Right lobe of liver (tissue), 6 donors: ENCODE results near the gene OLFM2. TPM values are rescaled to one million over a fixed set of nuclear protein-coding genes. Genes with fewer than 3 reads are reported as not detected.
A peak's percentile ranks its signal among the peaks of the same experiment; 100 is the strongest.

Experiments used
- ATAC-seq, 4 donors: fragments of 200-7000 bp; cut with Tn5 transposase; one replicate each; pipeline ENCODE4 v1.9.1; 2020; ENCODE audit warnings: mild to moderate bottlenecking in 4 of 4, moderate library complexity in 4 of 4
- DNase-seq, 3 donors: peaks; one replicate each; pipeline ENCODE4 v3.0.0-alpha.2; 2020
- H3K27ac ChIP-seq, 3 donors: fragments of 200-600 bp; one replicate each; pipeline ENCODE4 v1.8.0; 2022
- H3K27me3 ChIP-seq, 2 donors: fragments of 200-600 bp; one replicate each; pipeline ENCODE4 v1.8.0; 2022
- H3K36me3 ChIP-seq, 4 donors: fragments of 200-600 bp; sonication (generic) in 1 of 4; one replicate each; pipeline versions ENCODE4 v1.5.1 to v1.8.0; 2017 to 2022; ENCODE audit warnings: control low read depth in 1 of 4
- H3K4me1 ChIP-seq, 4 donors: fragments of 200-600 bp; sonication (generic) in 1 of 4; one replicate each; pipeline versions ENCODE4 v1.5.1 to v1.8.0; 2017 to 2022; ENCODE audit warnings: control low read depth in 1 of 4
- H3K4me3 ChIP-seq, 3 donors: fragments of 200-600 bp; one replicate each; pipeline ENCODE4 v1.8.0; 2022
- H3K9me3 ChIP-seq, 4 donors: fragments of 200-600 bp; sonication (generic) in 1 of 4; one replicate each; pipeline versions ENCODE4 v1.5.1 to v1.8.0; 2017 to 2022; ENCODE audit warnings: control low read depth in 1 of 4
- POLR2A ChIP-seq: fragments of 450-650 bp; IDR thresholded peaks from one replicate; pipeline ENCODE4 v1.6.1; 2017; ENCODE audit warnings: antibody characterized with exemption, mild to moderate bottlenecking
- WGBS: methylation state at CpG from one replicate; pipeline ENCODE4 v1.1.6; 2018; ENCODE audit warnings: low coverage, low lambda C conversion rate; ENCODE audit not compliant: insufficient coverage; ENCODE audit errors: missing lambda C conversion rate; 5-methylcytosine and 5-hydroxymethylcytosine counted together
- intact Hi-C, 2 donors: fragments of 100-400 bp; cut with DNase I; formaldehyde crosslinking; loops; one replicate each; pipeline versions ENCODE4 v1.11.2 to v1.14.1; 2022
- total RNA-seq, 6 experiments: library from RNA; depleted of rRNA in 2 of 6; stranded (reverse); fragments of >200 nt in 2 of 6; fragmentation: NEBNext Ultra II Directional in 3 of 6; extraction: Animal tissue kit (Norgen Biotek cat#: 25700) in 3 of 6; gene quantifications; one replicate each; pipeline versions ENCODE4 v1.1.0 to v1.2.4, GENCODE V29; 2016 to 2023
- TF ChIP-seq, protein P1 (sequence below), 4 donors: fragments of 200-600 bp in 3 of 4; fragments of 450-650 bp in 1 of 4; IDR thresholded peaks; one replicate each; pipeline versions ENCODE4 v1.5.1 to v1.8.0; 2016 to 2022; ENCODE audit warnings: antibody characterized with exemption in 4 of 4, mild to moderate bottlenecking in 2 of 4
- donor health status: DM: no; HTN: yes; CAD: no.
- donor health status: DM: no; HTN: no; CAD: no.
- donor health status: DM: no; HTN: no; CAD: no.
- donor health status: DM: no; HTN: yes; CAD: no.
- donor health status: DM: no; HTN: yes; CAD: no.

OLFM2 gene
- total RNA-seq, 6 experiments from 2014 or later = 3.8 to 72.5 (median 31.8) TPM

DNA sequence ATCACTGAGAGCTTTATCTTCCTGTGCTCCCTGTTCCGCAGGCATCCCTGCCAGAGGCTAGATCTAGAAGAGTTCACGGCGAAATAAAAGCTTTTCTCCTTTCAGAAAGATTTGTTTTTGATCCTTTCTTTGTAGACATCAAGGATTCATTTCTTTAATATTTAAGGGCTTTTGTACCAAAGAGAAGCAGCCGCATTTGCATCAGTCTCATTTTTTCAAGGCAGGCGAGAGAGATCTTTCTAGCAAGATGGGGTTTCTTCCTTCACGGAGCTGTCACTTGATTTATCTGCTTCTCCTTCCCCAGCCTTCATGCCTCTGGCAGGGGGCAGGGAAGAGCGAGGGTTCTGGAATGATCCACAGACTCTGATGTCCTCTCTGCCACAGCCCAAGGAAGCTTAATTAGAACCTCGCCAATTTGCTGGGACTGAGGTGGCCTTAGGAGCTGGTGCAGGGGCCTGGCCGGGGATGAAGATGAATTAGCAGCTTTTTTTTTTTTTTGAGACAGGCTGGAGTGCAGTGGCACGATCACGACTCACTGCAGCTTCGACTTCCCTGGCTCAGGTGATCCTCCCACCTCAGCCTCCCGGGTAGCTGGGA, 61.2 kb downstream of the OLFM2 start:
- intact Hi-C loops = no loop called here
- ATAC-seq (no peak), DNase-seq (no peak)
- WGBS = 78% methylated on average over 11 of the region's 13 CpGs
- Histone ChIP-seq H3K27me3 (no peaks in the 10 kb centered on the region), H3K36me3 (no peaks in the 10 kb centered on the region), H3K4me1 (no peaks in the 10 kb centered on the region), H3K27ac (no peak overlapping the region), H3K9me3 (no peaks in the 10 kb centered on the region), H3K4me3 (no peak overlapping the region)
- no peak for TF ChIP-seq POLR2A
- TF ChIP-seq, protein P1, sequence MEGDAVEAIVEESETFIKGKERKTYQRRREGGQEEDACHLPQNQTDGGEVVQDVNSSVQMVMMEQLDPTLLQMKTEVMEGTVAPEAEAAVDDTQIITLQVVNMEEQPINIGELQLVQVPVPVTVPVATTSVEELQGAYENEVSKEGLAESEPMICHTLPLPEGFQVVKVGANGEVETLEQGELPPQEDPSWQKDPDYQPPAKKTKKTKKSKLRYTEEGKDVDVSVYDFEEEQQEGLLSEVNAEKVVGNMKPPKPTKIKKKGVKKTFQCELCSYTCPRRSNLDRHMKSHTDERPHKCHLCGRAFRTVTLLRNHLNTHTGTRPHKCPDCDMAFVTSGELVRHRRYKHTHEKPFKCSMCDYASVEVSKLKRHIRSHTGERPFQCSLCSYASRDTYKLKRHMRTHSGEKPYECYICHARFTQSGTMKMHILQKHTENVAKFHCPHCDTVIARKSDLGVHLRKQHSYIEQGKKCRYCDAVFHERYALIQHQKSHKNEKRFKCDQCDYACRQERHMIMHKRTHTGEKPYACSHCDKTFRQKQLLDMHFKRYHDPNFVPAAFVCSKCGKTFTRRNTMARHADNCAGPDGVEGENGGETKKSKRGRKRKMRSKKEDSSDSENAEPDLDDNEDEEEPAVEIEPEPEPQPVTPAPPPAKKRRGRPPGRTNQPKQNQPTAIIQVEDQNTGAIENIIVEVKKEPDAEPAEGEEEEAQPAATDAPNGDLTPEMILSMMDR (IDR thresholded peaks at IDR 0.05) = no peak

DNA sequence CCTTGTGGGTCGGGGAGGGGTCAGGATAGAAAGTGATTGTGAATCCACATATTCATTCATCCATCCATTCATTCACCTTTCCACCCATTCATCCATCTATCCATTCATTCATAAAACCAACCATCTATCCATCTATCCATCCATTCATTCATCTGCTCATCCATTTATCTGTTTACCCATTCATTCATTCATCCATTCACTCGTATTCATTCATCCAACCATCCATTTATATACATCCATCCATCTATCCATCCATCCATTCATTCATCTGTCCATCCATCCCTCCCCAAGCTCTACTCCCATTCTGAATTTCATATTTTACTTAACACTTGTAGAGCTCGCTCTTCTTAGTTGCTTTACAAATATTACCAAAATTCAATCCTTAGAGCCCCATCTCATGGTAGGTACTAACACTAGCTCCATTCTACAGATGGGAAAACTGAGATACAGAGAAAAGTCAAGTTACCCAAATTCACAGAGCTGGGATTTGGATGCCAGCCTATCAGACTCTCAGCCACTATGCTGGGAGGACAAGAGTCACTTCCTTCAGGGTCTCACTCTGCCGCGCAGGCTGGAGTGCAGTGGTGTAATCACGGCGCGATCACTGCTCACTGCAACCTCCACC, 63.6 kb downstream of the OLFM2 start:
- no peak for ATAC-seq
- intact Hi-C loops = no loop called here
- TF ChIP-seq, protein P1 (IDR thresholded peaks at IDR 0.05) = no peak
- TF ChIP-seq POLR2A = no peak
- 94% methylated on average over 8 of the region's 8 CpGs for WGBS
- Histone ChIP-seq H3K4me1 (no peaks in the 10 kb centered on the region), H3K36me3 (no peaks in the 10 kb centered on the region), H3K4me3 (no peak overlapping the region), H3K27me3 (no peaks in the 10 kb centered on the region), H3K27ac (no peak overlapping the region), H3K9me3 (no peaks in the 10 kb centered on the region)
- DNase-seq = no peak

DNA sequence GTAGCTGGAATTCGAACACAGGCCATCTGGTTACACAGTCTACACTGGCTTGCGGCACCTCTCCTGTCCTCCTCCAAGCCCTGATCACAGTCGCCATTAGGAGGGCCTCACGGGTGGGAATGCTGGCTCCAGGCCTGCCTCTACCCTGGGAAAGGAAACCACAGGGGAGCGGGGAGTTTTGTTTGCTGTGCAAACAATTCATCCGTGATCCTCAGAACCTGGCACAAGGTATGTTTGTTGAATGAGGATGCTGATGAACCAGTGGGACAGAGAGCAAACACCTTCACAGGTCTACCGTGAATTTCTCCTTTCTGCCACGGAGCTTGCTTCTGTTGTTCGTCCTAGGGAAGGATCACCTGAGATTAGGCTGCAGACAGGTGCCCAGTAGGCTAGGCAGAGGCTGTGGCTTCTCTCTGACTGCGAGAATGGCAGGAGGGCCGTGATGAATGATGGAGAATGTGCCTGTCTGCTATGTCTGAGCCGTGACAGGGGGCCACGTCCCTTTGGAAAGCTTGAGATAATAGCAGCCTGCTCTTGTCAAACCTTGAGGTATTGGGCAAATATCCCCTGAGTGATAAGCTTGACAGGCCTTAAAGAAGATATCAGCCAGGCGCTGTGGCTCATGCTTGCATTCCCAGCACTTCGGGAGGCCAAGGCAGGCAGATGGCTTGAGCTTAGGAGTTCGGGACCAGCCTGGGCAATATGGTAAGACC, 64.5 kb downstream of the OLFM2 start:
- Histone ChIP-seq H3K9me3 (no peaks in the 10 kb centered on the region), H3K4me3 (no peak overlapping the region), H3K4me1 (no peaks in the 10 kb centered on the region), H3K27me3 (no peaks in the 10 kb centered on the region), H3K27ac (no peak overlapping the region), H3K36me3 (no peaks in the 10 kb centered on the region)
- DNase-seq = no peak
- intact Hi-C loops = no loop called here
- WGBS = 34% methylated on average over 6 of the region's 16 CpGs
- ATAC-seq = peak in 1 of 4 donors; percentile 56
- TF ChIP-seq, protein P1 (IDR thresholded peaks at IDR 0.05) = no peak
- TF ChIP-seq POLR2A = no peak

DNA sequence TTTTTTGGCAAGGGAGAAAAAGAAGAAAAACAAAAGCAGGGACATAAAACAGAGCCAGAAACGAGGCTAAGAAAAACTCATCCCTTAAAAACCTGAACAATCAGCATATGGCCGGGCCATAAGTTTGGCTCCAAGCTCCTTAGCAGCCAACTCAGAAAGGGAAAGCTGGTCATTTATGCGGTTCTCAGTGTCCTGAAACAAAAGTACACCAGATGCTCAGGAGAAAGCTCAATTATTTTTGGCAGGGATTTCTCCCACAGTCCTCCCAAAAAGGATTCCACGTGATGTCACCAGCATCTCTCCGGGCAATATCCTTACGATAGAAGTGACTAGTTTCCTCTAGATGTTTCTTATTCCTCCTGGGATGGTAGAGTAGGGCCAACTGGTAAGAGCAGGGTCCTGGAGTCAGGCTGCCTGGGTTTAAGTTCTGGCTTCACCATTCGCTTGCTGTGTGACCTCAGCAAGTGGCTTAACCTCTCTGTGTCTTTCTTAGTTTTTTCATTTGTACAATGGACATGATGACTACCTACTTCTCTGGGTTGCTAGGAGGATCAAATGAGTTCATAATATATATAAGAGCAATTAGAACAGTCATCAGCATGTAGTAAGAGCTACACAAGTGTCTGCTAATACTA, 67.2 kb downstream of the OLFM2 start:
- WGBS = 75% methylated on average over 4 of the region's 7 CpGs
- intact Hi-C loops = no loop called here
- no peaks in the 10 kb centered on the region for H3K27me3 ChIP-seq
- no peaks in the 10 kb centered on the region for H3K4me1 ChIP-seq
- TF ChIP-seq POLR2A = no peak
- TF ChIP-seq, protein P1 (IDR thresholded peaks at IDR 0.05) = no peak
- no peaks in the 10 kb centered on the region for H3K36me3 ChIP-seq
- H3K4me3 ChIP-seq = no peak overlapping the region
- no peak overlapping the region for H3K27ac ChIP-seq
- ATAC-seq (no peak), DNase-seq (no peak)
- no peaks in the 10 kb centered on the region for H3K9me3 ChIP-seq
